ENCODE data around the gene LRCH4. TPM values are rescaled to one million over a fixed set of nuclear protein-coding genes. Genes with fewer than 3 reads are reported as not detected.

LRCH4 gene
- total and polyA plus RNA-seq, 5 donors from 2014 or later: 115 to 350 (median 129) TPM

GRCh38 chr7:100602889-100603725 lies 17.2 kb upstream of the LRCH4 start:
- H3K4me3 ChIP-seq (ENCODE audit: low read depth, low read length): peak overlapping the region; percentile 7
- Mint-ChIP-seq H3K36me3 (no peaks in the 10 kb centered on the region), H3K9me3 (peaks cover 0 to 2% (median 0%) of the 10 kb centered on the region in 7 donors), H3K4me3 (peak overlapping the region; percentile 82 to 93 (median 86)), H3K4me1 (peaks cover 3 to 35% (median 14%) of the 10 kb centered on the region in 4 donors), H3K27me3 (peaks cover 17% of the 10 kb centered on the region), H3K27ac (peak overlapping the region in 2 of 3 donors; percentile 52 to 88)
- H3K4me1 ChIP-seq (ENCODE audit: control insufficient read depth, insufficient read depth, low read length, poor library complexity, severe bottlenecking): peaks cover 30% of the 10 kb centered on the region
- DNase-seq (no peak), ATAC-seq (ENCODE audit: low read depth in 2 of 2) (no peak)
- no peaks in the 10 kb centered on the region for H3K27me3 ChIP-seq (ENCODE audit: control insufficient read depth, insufficient read depth, low read length)
- no peaks in the 10 kb centered on the region for H3K36me3 ChIP-seq (ENCODE audit: control insufficient read depth, insufficient read depth, low read length)
- H3K9me3 ChIP-seq (ENCODE audit: control insufficient read depth in 2 of 2, low read length in 2 of 2): no peaks in the 10 kb centered on the region
- peak overlapping the region; percentile 63 for H3K27ac ChIP-seq (ENCODE audit: insufficient read depth, low read length, poor library complexity, severe bottlenecking)

- H3K36me3 Mint-ChIP-seq: no peaks in the 10 kb centered on the region
- Histone ChIP-seq H3K27ac (ENCODE audit: insufficient read depth, low read length, poor library complexity, severe bottlenecking) (no peak overlapping the region), H3K4me3 (ENCODE audit: low read depth, low read length) (no peak overlapping the region), H3K4me1 (ENCODE audit: control insufficient read depth, insufficient read depth, low read length, poor library complexity, severe bottlenecking) (peaks cover 25% of the 10 kb centered on the region), H3K36me3 (ENCODE audit: control insufficient read depth, insufficient read depth, low read length) (no peaks in the 10 kb centered on the region), H3K9me3 (ENCODE audit: control insufficient read depth in 2 of 2, low read length in 2 of 2) (no peaks in the 10 kb centered on the region), H3K27me3 (ENCODE audit: control insufficient read depth, insufficient read depth, low read length) (no peaks in the 10 kb centered on the region)
- DNase-seq (no peak), ATAC-seq (ENCODE audit: low read depth in 2 of 2) (no peak)
- H3K9me3 Mint-ChIP-seq: peaks cover 0 to 2% (median 0%) of the 10 kb centered on the region in 7 donors
- peaks cover 10% of the 10 kb centered on the region for H3K27me3 Mint-ChIP-seq
- H3K4me3 Mint-ChIP-seq: peak overlapping the region in 1 of 4 donors; percentile 51
- H3K27ac Mint-ChIP-seq: no peak overlapping the region
- H3K4me1 Mint-ChIP-seq: peaks cover 4 to 28% (median 11%) of the 10 kb centered on the region in 4 donors
Observed at GRCh38 chr7:100600730-100601038, 14.8 kb upstream of the LRCH4 start.

DNA sequence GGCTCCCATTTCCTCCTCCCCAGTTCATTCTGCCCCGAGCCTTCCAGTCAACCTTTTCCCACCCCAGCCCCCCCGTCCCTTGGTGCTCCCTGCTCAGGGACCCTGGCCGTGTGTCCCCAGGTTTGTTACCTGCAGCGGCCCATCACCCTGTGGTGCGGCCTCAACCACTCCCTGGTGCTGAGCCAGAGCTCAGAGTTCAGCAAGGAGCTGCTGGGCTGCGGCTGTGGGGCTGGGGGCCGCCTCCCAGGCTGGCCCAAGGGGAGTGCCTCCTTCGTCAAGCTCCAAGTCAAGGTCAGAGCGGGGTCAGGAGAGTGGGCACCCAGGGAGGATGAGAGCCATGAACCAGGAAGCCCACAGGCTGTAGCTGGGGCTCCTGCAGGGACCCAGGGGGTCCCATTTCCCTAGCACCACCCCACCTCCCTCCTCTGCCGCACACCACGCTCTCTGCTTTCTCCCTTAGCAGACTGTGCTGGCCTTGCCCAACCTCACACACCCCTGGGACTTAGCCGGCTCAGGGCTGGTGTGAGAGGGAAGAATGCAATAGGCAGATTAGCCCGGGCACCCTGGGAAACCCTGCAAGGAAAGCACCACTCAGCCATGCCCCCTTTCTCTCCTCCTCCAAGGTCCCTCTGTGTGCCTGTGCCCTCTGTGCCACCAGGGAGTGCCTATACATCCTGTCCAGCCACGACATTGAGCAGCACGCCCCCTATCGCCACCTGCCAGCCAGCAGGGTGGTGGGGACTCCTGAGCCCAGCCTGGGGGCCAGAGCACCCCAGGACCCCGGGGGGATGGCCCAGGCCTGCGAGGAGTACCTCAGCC lies 14.2 kb upstream of the LRCH4 start:
- H3K27ac Mint-ChIP-seq: no peak overlapping the region
- no peak for ATAC-seq (ENCODE audit: low read depth in 2 of 2)
- no peak overlapping the region for H3K27ac ChIP-seq (ENCODE audit: insufficient read depth, low read length, poor library complexity, severe bottlenecking)

DNA sequence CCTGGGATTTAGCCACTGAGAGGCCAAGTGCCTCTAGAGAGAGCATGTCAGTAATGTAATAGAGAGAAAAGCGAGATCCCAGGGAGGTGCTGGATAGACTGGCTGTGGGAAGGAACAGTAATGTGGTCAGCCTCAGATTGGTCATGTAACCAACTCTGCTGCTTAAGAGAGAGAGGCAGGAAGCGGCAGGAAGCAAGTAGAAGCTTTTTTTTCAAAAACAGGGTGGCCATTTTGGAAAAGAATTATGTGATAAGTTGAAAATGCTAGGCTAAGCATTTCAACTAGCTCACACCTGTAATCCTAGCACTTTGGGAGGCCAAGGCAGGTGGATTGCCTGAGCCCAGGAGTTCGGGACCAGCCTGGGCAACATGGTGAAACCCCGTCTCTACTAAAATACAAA lies 12.5 kb upstream of the LRCH4 start:
- ATAC-seq (ENCODE audit: low read depth in 2 of 2) (no peak), DNase-seq (no peak)
- no peak overlapping the region for H3K27ac Mint-ChIP-seq
- H3K4me3 Mint-ChIP-seq: peak overlapping the region in 1 of 4 donors; percentile 71
- Histone ChIP-seq H3K36me3 (ENCODE audit: control insufficient read depth, insufficient read depth, low read length) (no peaks in the 10 kb centered on the region), H3K4me1 (ENCODE audit: control insufficient read depth, insufficient read depth, low read length, poor library complexity, severe bottlenecking) (peaks cover 4% of the 10 kb centered on the region), H3K27me3 (ENCODE audit: control insufficient read depth, insufficient read depth, low read length) (no peaks in the 10 kb centered on the region), H3K27ac (ENCODE audit: insufficient read depth, low read length, poor library complexity, severe bottlenecking) (no peak overlapping the region), H3K9me3 (ENCODE audit: control insufficient read depth in 2 of 2, low read length in 2 of 2) (no peaks in the 10 kb centered on the region), H3K4me3 (ENCODE audit: low read depth, low read length) (no peak overlapping the region)
- H3K36me3 Mint-ChIP-seq: no peaks in the 10 kb centered on the region
- H3K9me3 Mint-ChIP-seq: peaks cover 0 to 2% (median 0%) of the 10 kb centered on the region in 7 donors
- H3K4me1 Mint-ChIP-seq: peaks cover 0 to 11% (median 6%) of the 10 kb centered on the region in 4 donors
- peaks cover 11% of the 10 kb centered on the region for H3K27me3 Mint-ChIP-seq

More for the DNA sequence above, 14.2 kb upstream of the LRCH4 start:
- no peak overlapping the region for H3K4me3 ChIP-seq (ENCODE audit: low read depth, low read length)
- Mint-ChIP-seq H3K36me3 (no peaks in the 10 kb centered on the region), H3K4me1 (peaks cover under 1 to 22% (median 10%) of the 10 kb centered on the region in 4 donors), H3K4me3 (no peak overlapping the region), H3K9me3 (peaks cover 0 to 2% (median 0%) of the 10 kb centered on the region in 7 donors), H3K27me3 (peaks cover 7% of the 10 kb centered on the region)
- no peaks in the 10 kb centered on the region for H3K27me3 ChIP-seq (ENCODE audit: control insufficient read depth, insufficient read depth, low read length)
- no peaks in the 10 kb centered on the region for H3K36me3 ChIP-seq (ENCODE audit: control insufficient read depth, insufficient read depth, low read length)
- no peak for DNase-seq
- peaks cover 20% of the 10 kb centered on the region for H3K4me1 ChIP-seq (ENCODE audit: control insufficient read depth, insufficient read depth, low read length, poor library complexity, severe bottlenecking)
- no peaks in the 10 kb centered on the region for H3K9me3 ChIP-seq (ENCODE audit: control insufficient read depth in 2 of 2, low read length in 2 of 2)

GRCh38 chr7:100595188-100595587 lies 9.3 kb upstream of the LRCH4 start:
- Mint-ChIP-seq H3K4me1 (peaks cover 0 to 6% (median 5%) of the 10 kb centered on the region in 4 donors), H3K27me3 (peaks cover 14% of the 10 kb centered on the region), H3K4me3 (no peak overlapping the region), H3K36me3 (no peaks in the 10 kb centered on the region), H3K9me3 (no peaks in the 10 kb centered on the region), H3K27ac (no peak overlapping the region)
- H3K27ac ChIP-seq (ENCODE audit: insufficient read depth, low read length, poor library complexity, severe bottlenecking): no peak overlapping the region
- H3K27me3 ChIP-seq (ENCODE audit: control insufficient read depth, insufficient read depth, low read length): no peaks in the 10 kb centered on the region
- no peaks in the 10 kb centered on the region for H3K4me1 ChIP-seq (ENCODE audit: control insufficient read depth, insufficient read depth, low read length, poor library complexity, severe bottlenecking)
- DNase-seq (no peak), ATAC-seq (ENCODE audit: low read depth in 2 of 2) (no peak)
- H3K9me3 ChIP-seq (ENCODE audit: control insufficient read depth in 2 of 2, low read length in 2 of 2): no peaks in the 10 kb centered on the region
- H3K4me3 ChIP-seq (ENCODE audit: low read depth, low read length): no peak overlapping the region
- no peaks in the 10 kb centered on the region for H3K36me3 ChIP-seq (ENCODE audit: control insufficient read depth, insufficient read depth, low read length)

GRCh38 chr7:100591596-100591995 lies 5.7 kb upstream of the LRCH4 start:
- Mint-ChIP-seq H3K9me3 (no peaks in the 10 kb centered on the region), H3K4me1 (peaks cover 0 to 11% (median 2%) of the 10 kb centered on the region in 4 donors), H3K36me3 (no peaks in the 10 kb centered on the region), H3K27ac (no peak overlapping the region), H3K4me3 (no peak overlapping the region), H3K27me3 (peaks cover 14% of the 10 kb centered on the region)
- DNase-seq (no peak), ATAC-seq (ENCODE audit: low read depth in 2 of 2) (no peak)
- H3K4me3 ChIP-seq (ENCODE audit: low read depth, low read length): no peak overlapping the region
- no peaks in the 10 kb centered on the region for H3K9me3 ChIP-seq (ENCODE audit: control insufficient read depth in 2 of 2, low read length in 2 of 2)
- peaks cover 8% of the 10 kb centered on the region for H3K4me1 ChIP-seq (ENCODE audit: control insufficient read depth, insufficient read depth, low read length, poor library complexity, severe bottlenecking)
- no peaks in the 10 kb centered on the region for H3K27me3 ChIP-seq (ENCODE audit: control insufficient read depth, insufficient read depth, low read length)
- no peaks in the 10 kb centered on the region for H3K36me3 ChIP-seq (ENCODE audit: control insufficient read depth, insufficient read depth, low read length)
- H3K27ac ChIP-seq (ENCODE audit: insufficient read depth, low read length, poor library complexity, severe bottlenecking): no peak overlapping the region

DNA sequence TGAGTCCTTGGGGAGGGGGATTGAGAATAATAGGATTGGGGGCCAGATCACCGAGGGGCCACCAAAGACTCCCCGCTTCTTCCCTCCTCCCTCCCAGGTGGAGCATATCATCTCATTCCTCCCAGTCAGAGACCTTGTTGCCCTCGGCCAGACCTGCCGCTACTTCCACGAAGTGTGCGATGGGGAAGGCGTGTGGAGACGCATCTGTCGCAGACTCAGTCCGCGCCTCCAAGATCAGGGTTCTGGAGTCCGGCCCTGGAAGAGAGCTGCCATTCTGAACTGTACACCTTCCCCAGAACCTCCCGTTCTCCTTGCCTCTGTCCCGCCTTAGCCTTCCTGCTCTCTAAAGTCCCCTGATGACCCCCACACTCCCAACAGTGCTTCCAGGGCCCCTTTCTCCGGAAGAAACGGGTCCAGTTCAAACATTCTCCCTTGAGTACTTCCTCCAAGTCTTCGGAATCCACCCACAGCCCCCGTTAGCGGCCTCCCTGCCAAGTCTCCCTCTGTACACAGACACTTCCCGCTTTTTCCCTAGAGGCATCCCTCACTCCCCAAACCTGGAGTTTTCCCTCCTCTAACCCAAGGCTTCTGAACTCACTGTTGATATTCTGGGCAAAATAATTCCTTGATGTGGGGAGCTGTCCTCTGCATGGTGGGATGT lies 4.3 kb upstream of the LRCH4 start:
- Histone ChIP-seq H3K4me1 (ENCODE audit: control insufficient read depth, insufficient read depth, low read length, poor library complexity, severe bottlenecking) (peaks cover 12% of the 10 kb centered on the region), H3K36me3 (ENCODE audit: control insufficient read depth, insufficient read depth, low read length) (no peaks in the 10 kb centered on the region), H3K27ac (ENCODE audit: insufficient read depth, low read length, poor library complexity, severe bottlenecking) (no peak overlapping the region), H3K9me3 (ENCODE audit: control insufficient read depth in 2 of 2, low read length in 2 of 2) (no peaks in the 10 kb centered on the region), H3K27me3 (ENCODE audit: control insufficient read depth, insufficient read depth, low read length) (no peaks in the 10 kb centered on the region), H3K4me3 (ENCODE audit: low read depth, low read length) (no peak overlapping the region)
- H3K27me3 Mint-ChIP-seq: peaks cover 10% of the 10 kb centered on the region
- no peak overlapping the region for H3K27ac Mint-ChIP-seq
- no peaks in the 10 kb centered on the region for H3K9me3 Mint-ChIP-seq
- no peaks in the 10 kb centered on the region for H3K36me3 Mint-ChIP-seq
- ATAC-seq (ENCODE audit: low read depth in 2 of 2) (no peak), DNase-seq (no peak)
- no peak overlapping the region for H3K4me3 Mint-ChIP-seq
- H3K4me1 Mint-ChIP-seq: peaks cover 0 to 14% (median 3%) of the 10 kb centered on the region in 4 donors

All from CD4-positive, CD25-positive, alpha-beta regulatory T cell (primary cell).